HS-27A (cell line): Measurements from ENCODE around the gene TIMM8B.
A peak's percentile ranks its signal among the peaks of the same experiment; 100 is the strongest.
"Not testable (repeated sequence)": the region's sequence is repeated elsewhere in the genome, so short reads cannot be mapped to it uniquely, and the experiment has no call there.

Source experiments
- DNase-seq: peaks from one replicate; pipeline ENCODE4 v3.0.0-alpha.2; 2012; ENCODE audit warnings: low read depth, missing footprints

The TIMM8B gene

GRCh38 chr11:112073941-112074811, 12.4 kb downstream of the TIMM8B start, which contains the start of the genes NKAPD1 and PIH1D2:
TSS of gene NKAPD1 (plus strand) at chr11:112074299. CDS start at chr11:112075575, 1,276 bp downstream.
TSS of gene PIH1D2 (minus strand) at chr11:112074017. CDS start at chr11:112073174, 843 bp downstream.
- peak; percentile 69 for DNase-seq

- no peak for DNase-seq
Measured at GRCh38 chr11:112062923-112063322, 23.6 kb downstream of the TIMM8B start.

GRCh38 chr11:112058103-112058502, 28.5 kb downstream of the TIMM8B start:
- no peak for DNase-seq

GRCh38 chr11:112057170-112057569, 29.4 kb downstream of the TIMM8B start:
- no peak for DNase-seq

- no peak for DNase-seq
Measured at GRCh38 chr11:112051768-112052167, 34.8 kb downstream of the TIMM8B start.

GRCh38 chr11:112050721-112051120, 35.8 kb downstream of the TIMM8B start:
- no peak for DNase-seq

- DNase-seq, result no peak
Measured at GRCh38 chr11:112049777-112050176, 36.8 kb downstream of the TIMM8B start.

GRCh38 chr11:112048256-112048655, 38.3 kb downstream of the TIMM8B start:
- DNase-seq, result not testable (repeated sequence)

- not testable (repeated sequence) for DNase-seq
Measured at GRCh38 chr11:112046647-112047046, 39.9 kb downstream of the TIMM8B start.

- DNase-seq, result no peak
Measured at GRCh38 chr11:112044961-112045360, 41.6 kb downstream of the TIMM8B start.

GRCh38 chr11:112042961-112043304, 43.6 kb downstream of the TIMM8B start:
- no peak for DNase-seq

- DNase-seq, result no peak
Measured at GRCh38 chr11:112042161-112042960, 44.2 kb downstream of the TIMM8B start.

GRCh38 chr11:112037527-112037926, 49.0 kb downstream of the TIMM8B start:
- no peak for DNase-seq
